Chondrocyte (in vitro differentiated cells): ENCODE data around the gene OR10AD1. TPM values are rescaled to one million over a fixed set of nuclear protein-coding genes. Genes with fewer than 3 reads are reported as not detected.

ENCODE experiments used
- DNase-seq: peaks from one replicate; pipeline ENCODE4 v3.0.0; 2021; ENCODE audit warnings: mixed read lengths, low spot score
- H3K27ac Mint-ChIP-seq: one replicate; pipeline ENCODE4 v1.8.0; 2021; ENCODE audit warnings: mild to moderate bottlenecking, moderate library complexity, mixed read lengths; ENCODE audit not compliant: unreplicated experiment
- H3K27me3 Mint-ChIP-seq: 2 replicates; pipeline ENCODE4 v1.8.0; 2021; ENCODE audit warnings: low read depth, mixed read lengths
- H3K36me3 Mint-ChIP-seq: 2 replicates; pipeline ENCODE4 v1.8.0; 2021; ENCODE audit warnings: low read depth, mixed read lengths
- H3K4me1 Mint-ChIP-seq: 2 replicates; pipeline ENCODE4 v1.8.0; 2021; ENCODE audit warnings: low read depth, mild to moderate bottlenecking, mixed read lengths
- H3K4me3 Mint-ChIP-seq: one replicate; pipeline ENCODE4 v1.8.0; 2021; ENCODE audit warnings: mild to moderate bottlenecking, moderate library complexity, mixed read lengths; ENCODE audit not compliant: unreplicated experiment
- H3K9me3 Mint-ChIP-seq: 2 replicates; pipeline ENCODE4 v1.8.0; 2021; ENCODE audit warnings: low read depth, mixed read lengths
- CTCF ChIP-seq: fragments of 200-600 bp; sonication (generic); IDR thresholded peaks from 2 replicates; pipeline ENCODE4 v1.5.0; 2021; ENCODE audit warnings: antibody characterized with exemption, mild to moderate bottlenecking, moderate library complexity
- total RNA-seq: library from RNA; stranded (reverse); gene quantifications from 3 replicates; pipeline ENCODE4 v1.2.1, GENCODE V29; 2021

OR10AD1 gene
- total RNA-seq, 1 donor from 2014 or later, result not detected

GRCh38 chr12:48191096-48191495, 12.0 kb downstream of the OR10AD1 start:
- Mint-ChIP-seq H3K4me3 (no peak overlapping the region), H3K9me3 (no peaks in the 10 kb centered on the region), H3K27ac (no peak overlapping the region), H3K27me3 (peaks cover 38% of the 10 kb centered on the region), H3K36me3 (no peaks in the 10 kb centered on the region), H3K4me1 (peaks cover 5% of the 10 kb centered on the region)
- DNase-seq, result no peak
- TF ChIP-seq CTCF, result no peak

GRCh38 chr12:48189331-48190125, 13.6 kb downstream of the OR10AD1 start:
- Mint-ChIP-seq H3K4me3 (no peak overlapping the region), H3K27ac (no peak overlapping the region), H3K9me3 (no peaks in the 10 kb centered on the region), H3K36me3 (no peaks in the 10 kb centered on the region), H3K27me3 (peaks cover 39% of the 10 kb centered on the region), H3K4me1 (peaks cover 7% of the 10 kb centered on the region)
- no peak for DNase-seq
- TF ChIP-seq CTCF, result peak; percentile 91

GRCh38 chr12:48187916-48188695, 15.0 kb downstream of the OR10AD1 start:
- Mint-ChIP-seq H3K27ac (no peak overlapping the region), H3K36me3 (no peaks in the 10 kb centered on the region), H3K27me3 (peaks cover 36% of the 10 kb centered on the region), H3K4me3 (no peak overlapping the region), H3K9me3 (no peaks in the 10 kb centered on the region), H3K4me1 (peaks cover 7% of the 10 kb centered on the region)
- no peak for TF ChIP-seq CTCF
- DNase-seq, result no peak

- H3K4me3 Mint-ChIP-seq, result no peak overlapping the region
- no peak overlapping the region for H3K27ac Mint-ChIP-seq
- H3K9me3 Mint-ChIP-seq, result no peaks in the 10 kb centered on the region
- H3K36me3 Mint-ChIP-seq, result no peaks in the 10 kb centered on the region
- no peak for TF ChIP-seq CTCF
- H3K27me3 Mint-ChIP-seq, result peaks cover 35% of the 10 kb centered on the region
- peaks cover 17% of the 10 kb centered on the region for H3K4me1 Mint-ChIP-seq
- no peak for DNase-seq
Observed at GRCh38 chr12:48185181-48185919, 17.7 kb downstream of the OR10AD1 start.

GRCh38 chr12:48184549-48184922, 18.6 kb downstream of the OR10AD1 start:
- H3K9me3 Mint-ChIP-seq, result no peaks in the 10 kb centered on the region
- no peak for DNase-seq
- no peaks in the 10 kb centered on the region for H3K36me3 Mint-ChIP-seq
- TF ChIP-seq CTCF, result no peak
- H3K27ac Mint-ChIP-seq, result no peak overlapping the region
- peaks cover 33% of the 10 kb centered on the region for H3K27me3 Mint-ChIP-seq
- peaks cover 17% of the 10 kb centered on the region for H3K4me1 Mint-ChIP-seq
- peak overlapping the region; percentile 89 for H3K4me3 Mint-ChIP-seq
